Stimulated activated CD8-positive, alpha-beta memory T cell treated with anti-CD3 and anti-CD28 coated beads, Interleukin-2, amount 100 ng/mL, for 48 hours (primary cell): ENCODE results near the gene MSL3.
A peak's percentile ranks its signal among the peaks of the same experiment; 100 is the strongest.

Experiments
- DNase-seq, 2 donors: peaks; one replicate each; pipeline ENCODE4 v3.0.0-alpha.2; 2020; ENCODE audit warnings: low read depth in 2 of 2

MSL3 gene, protein sequence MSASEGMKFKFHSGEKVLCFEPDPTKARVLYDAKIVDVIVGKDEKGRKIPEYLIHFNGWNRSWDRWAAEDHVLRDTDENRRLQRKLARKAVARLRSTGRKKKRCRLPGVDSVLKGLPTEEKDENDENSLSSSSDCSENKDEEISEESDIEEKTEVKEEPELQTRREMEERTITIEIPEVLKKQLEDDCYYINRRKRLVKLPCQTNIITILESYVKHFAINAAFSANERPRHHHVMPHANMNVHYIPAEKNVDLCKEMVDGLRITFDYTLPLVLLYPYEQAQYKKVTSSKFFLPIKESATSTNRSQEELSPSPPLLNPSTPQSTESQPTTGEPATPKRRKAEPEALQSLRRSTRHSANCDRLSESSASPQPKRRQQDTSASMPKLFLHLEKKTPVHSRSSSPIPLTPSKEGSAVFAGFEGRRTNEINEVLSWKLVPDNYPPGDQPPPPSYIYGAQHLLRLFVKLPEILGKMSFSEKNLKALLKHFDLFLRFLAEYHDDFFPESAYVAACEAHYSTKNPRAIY

GRCh38 chrX:11757719-11758399, at the start of gene MSL3:
Gene MSL3 (plus strand): TSS chrX:11758237. CDS start chrX:11758264, 27 bp downstream.
- peak in 1 of 2 donors; percentile 31 for DNase-seq

DNA sequence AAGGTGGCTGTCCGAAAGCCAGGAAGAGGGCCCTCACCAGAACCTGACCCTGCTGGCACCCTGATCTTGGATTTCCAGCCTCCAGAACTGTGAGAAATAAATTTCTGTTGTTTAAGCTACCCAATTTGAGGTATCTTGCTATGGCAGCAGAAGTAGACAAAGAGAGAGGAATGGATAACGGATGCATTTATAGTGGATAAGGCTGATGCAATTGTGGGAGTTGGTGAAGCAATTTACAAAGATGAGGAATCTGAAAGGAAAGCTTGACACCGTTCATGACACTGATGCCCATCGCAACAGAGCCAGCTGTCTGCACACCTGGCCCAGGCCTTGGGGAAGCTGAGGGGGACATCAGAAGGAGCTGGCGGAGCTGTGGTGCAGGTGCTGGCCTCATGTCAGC, 35.7 kb upstream of the MSL3 start:
- DNase-seq, result no peak

GRCh38 chrX:11724122-11725017, 33.7 kb upstream of the MSL3 start:
- no peak for DNase-seq

DNA sequence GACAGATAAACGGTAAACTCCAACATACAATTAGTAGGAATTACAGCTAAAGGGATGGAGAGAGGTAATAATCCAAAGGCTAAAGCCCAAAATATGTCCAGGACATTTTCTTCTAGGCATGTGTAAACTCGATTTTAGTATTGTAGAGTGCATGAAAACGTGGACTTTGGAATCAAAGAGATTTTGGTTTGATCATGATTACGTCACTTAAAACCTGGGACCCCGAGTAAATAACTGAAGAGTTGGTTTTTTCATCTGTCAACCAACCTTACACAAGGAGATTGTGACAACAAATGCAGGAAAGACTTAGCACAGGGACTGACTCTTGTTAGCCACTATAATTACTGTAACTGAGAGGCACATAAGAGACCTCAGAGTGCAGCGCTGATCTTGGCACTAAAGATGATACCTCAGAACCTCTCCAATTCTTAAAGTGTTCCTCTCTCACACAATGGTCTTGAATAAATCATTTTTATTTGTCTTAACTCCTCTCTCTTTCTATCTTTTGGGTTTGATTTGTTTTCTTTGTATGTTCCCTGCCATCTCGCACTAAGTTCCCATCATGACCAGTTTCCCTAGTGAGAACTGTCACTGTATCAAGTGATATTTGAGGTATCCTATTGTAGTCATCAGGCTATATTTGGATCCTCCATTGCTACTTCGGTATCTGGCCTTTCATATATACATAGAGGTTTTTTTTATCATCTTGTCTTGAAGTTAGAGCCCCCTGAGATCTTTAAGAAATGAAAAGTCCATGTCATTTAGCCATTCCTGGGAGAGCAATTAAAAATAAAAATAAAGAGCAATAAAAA, 32.2 kb upstream of the MSL3 start:
- DNase-seq, result no peak

DNA sequence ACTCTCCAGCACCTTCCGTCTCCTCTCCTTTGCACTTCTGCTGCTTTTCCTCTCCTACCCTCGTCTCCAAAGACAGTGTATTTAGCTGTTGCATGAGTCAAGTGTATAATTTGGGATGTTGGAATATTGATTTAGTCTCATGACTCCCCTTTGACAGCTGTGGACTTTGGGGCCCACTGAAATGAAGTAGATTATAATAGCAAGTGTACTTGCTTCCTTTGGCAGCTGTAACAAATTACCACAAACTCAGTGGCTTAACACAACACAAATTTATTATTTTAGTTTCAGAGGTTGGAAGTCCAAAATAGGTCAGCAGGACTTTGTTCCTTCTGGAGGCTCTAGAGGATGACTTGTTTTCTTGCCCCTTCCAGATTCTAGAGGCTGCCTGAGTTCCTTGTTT, 29.5 kb upstream of the MSL3 start:
- DNase-seq, result no peak

GRCh38 chrX:11733614-11734013, 24.4 kb upstream of the MSL3 start:
- DNase-seq, result no peak

DNA sequence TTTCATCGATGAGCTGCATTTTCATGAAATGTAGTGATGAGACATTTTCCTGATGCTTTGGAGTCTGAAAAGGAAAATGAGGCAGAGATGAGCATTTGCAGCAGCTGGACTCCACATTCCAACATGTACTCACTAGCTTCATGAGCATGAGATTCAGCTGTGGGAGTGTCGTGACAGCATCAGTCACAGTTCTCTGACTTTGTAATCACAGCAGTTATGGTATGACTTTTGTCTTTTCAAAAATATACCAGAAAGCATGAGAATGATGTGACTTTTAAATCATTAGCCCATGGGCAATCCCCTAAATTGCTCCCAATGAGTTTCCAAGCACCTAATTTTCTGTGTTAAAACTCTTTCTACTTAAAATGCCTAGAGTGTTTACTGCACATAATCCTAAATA, 18.3 kb upstream of the MSL3 start:
- DNase-seq, result no peak

- DNase-seq, result no peak
Measured at GRCh38 chrX:11740794-11741193, 17.2 kb upstream of the MSL3 start.

GRCh38 chrX:11741574-11741973, 16.5 kb upstream of the MSL3 start:
- no peak for DNase-seq

- DNase-seq, result no peak
Measured at GRCh38 chrX:11745881-11746280, 12.2 kb upstream of the MSL3 start.

- DNase-seq, result no peak
Measured at GRCh38 chrX:11750046-11750445, 8.0 kb upstream of the MSL3 start.

DNA sequence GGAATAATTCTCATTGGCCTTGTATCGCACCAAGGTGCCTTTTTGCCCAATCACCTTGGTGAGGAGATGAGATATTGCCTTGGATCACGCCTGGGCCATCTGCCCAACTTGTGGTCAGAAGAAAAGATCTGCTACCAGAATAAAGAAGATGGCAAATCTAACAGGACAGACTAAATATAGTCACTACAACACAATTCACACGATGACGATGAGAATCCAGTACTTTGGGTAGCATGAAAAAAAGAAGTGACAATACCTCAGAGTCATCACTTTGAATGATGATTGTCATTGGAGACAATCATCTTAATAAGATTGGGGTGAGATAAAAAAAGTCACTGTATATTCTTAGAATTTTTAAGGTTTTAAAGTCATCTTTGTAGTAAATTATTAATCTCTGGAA, 7.3 kb upstream of the MSL3 start:
- no peak for DNase-seq

GRCh38 chrX:11751261-11751660, 6.8 kb upstream of the MSL3 start:
- DNase-seq, result no peak

- no peak for DNase-seq
Measured at GRCh38 chrX:11753668-11754067, 4.4 kb upstream of the MSL3 start.

DNA sequence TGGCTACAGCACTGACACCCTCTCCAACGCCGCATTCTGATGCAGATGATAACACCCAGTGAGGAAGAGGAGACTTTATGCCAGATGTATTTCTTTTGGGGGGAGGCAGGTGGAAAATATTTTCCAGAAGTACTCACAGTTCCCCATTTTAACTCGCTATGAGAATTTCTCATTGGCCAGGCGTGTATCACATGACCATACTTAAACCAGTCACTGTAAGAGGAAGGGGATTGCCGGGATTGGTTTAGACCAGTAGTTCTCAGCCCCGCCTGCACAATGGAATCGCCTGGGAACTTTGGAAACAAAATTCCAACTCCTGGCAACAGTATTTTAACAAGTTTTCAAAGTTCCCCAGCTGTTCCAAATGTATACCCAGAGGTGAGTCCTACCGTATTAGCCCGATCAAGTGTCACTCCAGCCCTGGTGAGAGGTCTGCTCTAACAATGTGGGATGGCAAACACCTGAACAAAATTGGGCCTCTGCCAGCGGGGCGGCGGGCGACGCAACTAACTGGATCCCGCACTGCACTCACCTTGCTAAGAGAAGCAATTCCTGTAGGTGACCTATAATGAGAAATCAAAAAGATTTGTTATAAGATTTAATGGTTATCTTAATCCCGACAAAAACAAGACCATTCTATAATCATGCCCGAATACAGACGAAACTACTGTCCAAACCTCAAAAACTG, 2.9 kb upstream of the MSL3 start:
- DNase-seq, result no peak

GRCh38 chrX:11755724-11756123, 2.3 kb upstream of the MSL3 start:
- no peak for DNase-seq

DNA sequence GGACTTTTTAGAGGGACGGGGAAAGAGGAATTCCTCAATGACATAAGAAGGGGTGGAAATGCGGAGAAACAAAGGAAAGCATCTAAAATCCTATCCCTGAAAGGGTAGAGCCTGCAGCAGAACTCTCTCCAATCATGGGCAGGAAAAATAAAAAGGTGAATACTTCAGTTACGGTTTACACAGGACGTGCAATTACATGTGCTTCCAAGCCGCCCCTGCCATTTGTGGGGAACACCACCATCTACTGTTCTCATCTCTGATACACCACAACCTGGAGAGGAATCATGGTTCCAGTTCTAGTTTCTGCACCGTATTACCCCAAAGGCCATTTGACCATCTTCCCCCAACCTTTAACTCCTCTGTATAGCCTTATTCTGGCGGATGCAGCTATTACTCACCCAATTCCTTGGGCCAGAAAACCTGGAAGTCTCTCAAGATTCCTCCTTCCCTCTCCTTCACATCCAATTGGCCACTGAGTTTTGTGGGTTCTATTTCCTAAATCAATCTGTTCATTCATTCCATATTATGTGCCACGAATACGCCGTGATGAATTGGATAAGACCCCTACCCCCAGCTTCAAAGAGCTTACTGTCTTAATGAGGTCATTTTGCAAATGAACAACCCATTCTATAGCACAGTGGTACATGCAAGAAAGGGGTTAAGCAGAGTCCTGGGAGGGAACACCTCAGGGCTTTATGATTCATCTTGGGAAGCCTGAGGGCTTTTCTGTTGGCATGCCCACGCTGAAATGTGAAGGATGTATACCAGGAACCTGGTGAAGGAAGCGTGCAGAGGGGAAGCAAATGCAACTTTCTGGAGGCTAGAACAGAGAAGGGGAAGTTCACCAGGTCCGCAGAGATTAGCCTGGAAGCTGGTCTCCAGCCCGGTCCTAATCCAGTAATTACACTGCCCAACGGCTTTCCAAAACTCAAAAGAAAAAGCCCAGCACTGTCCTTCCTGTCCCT, 1.4 kb upstream of the MSL3 start:
- no peak for DNase-seq

GRCh38 chrX:11757397-11757718, 679 bp upstream of the MSL3 start:
- DNase-seq, result no peak

- DNase-seq, result peak; percentile 77 to 82
Measured at GRCh38 chrX:11758400-11759171, 549 bp downstream of the MSL3 start.
